GM19238 (cell line): Measurements from ENCODE around the gene GPRC5C.

ENCODE experiments used
- DNase-seq: peaks from one replicate; pipeline ENCODE4 v3.0.0; 2011; ENCODE audit warnings: low spot score; ENCODE audit not compliant: insufficient read length

GPRC5C gene, protein sequence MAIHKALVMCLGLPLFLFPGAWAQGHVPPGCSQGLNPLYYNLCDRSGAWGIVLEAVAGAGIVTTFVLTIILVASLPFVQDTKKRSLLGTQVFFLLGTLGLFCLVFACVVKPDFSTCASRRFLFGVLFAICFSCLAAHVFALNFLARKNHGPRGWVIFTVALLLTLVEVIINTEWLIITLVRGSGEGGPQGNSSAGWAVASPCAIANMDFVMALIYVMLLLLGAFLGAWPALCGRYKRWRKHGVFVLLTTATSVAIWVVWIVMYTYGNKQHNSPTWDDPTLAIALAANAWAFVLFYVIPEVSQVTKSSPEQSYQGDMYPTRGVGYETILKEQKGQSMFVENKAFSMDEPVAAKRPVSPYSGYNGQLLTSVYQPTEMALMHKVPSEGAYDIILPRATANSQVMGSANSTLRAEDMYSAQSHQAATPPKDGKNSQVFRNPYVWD

DNA sequence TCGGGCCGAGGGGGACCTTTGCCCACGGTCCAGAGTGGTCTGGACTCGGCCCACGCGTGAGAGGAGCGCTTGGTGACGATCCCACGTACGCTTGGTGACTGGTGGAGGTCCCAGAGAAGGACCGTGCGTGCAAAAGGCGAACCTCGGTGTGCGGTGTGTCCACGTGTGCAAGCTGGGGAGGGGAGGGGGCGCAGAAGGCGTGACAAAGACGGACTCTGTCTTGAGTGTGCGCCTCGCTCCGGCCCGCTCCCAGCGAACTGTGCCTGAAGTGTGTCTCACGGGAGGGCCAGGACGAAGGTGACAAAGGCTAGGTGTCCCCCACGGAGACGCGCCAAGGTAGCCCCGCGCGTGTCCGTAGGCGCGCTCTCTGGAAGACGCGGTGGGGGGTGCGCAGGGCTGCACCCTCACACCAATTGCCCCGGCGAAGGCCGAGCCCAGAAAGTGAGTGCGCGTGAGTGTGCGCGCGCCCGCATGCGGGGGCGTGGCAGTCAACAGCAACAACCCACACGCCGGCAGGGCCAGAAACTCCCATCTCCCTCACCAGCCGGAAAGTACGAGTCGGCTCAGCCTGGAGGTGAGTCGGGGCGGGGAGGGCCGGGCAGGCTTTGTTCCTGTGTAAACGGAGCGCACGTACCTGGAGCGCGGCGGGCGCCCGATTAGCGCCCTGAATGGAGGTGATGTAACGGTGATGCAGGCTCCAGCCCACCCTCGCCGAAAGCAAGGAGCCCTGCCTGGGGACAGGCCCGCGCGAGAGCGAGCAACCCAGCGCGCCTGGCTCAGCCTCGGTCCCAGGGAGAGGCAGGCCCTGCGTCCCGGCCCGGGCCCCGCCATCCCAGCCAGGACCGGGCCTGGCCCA, at the start of gene GPRC5C:
Gene GPRC5C, plus strand, starts transcription at position 521 of the 856 bp plus-strand sequence. CDS start 7,689 bp downstream, outside the sequence.
- peak; percentile 72 for DNase-seq

DNA sequence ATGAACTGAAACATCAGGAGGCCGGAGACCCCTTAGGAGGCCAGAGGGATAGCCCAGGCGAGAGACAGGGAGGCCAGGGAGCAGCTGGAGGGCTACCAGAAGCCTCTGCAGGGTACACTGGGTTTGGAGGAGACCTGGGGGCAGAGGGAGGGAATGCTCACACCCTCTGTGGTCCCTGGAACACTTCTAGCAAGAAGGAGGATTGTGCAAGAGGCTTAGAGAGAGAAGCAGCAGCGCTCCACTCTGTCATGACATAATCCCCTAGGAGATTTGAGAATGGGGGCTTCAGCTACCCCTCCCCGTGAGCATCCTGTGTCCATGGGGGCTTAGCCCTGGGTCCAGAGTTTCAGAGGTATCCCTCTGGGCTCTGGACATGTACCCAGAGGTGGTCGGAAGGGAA, 48.7 kb upstream of the GPRC5C start:
- no peak for DNase-seq

DNA sequence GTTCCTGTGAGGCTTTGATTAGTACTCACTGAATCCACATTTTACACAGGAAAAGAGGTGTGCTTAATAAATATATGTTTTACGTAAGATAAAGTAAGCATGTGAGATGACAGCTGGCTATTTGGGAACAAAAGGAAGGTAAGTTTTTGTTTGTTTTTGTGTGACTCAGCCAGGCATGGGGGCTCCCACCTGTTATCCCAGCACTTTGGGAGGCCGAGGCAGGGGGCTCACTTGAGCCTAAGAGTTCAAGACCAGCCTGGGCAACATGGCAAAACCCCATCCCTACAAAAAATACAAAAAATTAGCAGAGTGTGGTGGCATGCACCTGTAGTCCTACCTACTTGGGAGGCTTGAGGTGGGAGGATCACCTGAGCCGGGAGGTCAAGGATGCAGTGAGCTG, 46.7 kb upstream of the GPRC5C start:
- DNase-seq: no peak

DNA sequence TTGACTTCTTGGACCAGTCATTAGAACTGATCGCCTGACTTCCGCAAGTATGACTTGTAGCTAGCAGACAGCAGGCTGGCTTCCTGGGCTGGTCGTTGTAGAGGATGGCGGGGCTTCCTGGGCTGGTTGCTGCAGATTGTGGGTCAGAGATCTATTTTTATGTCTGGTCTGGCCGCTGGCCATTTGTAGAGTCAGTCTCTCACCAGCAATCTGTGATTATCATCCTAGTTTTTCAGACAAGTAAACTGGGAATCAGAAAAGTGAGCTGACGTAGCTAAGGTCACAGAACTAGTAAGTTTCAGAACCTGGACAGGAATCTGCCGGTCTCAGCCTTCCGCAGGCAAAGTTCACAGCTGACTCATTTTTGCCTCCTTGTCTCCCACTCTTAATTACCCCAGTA, 45.5 kb upstream of the GPRC5C start:
- no peak for DNase-seq

DNA sequence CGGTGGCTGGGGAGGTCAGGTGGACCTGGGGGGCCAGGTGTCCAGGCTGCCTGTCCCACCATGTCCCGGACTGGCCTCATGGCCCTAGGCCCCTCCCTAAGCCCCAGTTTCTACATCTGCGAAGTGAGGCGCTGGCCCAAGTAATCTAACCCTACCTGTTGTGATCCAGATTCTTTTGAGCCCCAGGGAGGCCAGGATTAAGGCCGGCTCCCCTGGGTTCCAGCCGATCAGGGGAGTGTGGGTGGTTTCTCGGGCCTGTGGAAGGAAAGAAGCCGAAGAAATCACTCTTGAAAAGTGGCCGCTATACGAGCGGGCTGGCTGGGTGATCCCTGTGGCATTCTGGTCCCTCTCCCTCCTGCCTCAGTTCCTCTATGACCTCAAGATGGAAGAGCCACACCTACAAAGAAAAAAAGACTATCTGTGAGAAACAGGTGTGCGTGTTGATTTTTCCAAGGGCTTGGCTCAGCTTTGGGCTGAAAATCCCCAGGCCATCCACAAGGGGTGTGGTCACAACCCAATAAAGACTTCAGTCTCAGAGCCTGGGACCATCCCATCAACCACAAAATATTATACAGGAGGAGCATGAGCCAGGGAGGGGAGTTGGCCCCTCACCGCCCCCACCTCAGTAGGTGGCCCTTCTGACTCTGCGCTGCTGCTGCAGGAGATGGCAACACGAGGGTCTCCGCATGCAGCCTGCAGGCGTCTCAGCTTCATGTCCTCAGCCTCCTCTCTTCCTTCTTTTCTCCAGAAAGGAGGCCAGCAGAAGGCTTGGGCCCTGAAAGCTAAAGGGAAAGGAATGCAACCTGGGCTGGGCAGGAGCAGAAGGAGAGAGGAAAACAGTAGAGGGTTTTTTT, 44.3 kb upstream of the GPRC5C start:
- DNase-seq: no peak

DNA sequence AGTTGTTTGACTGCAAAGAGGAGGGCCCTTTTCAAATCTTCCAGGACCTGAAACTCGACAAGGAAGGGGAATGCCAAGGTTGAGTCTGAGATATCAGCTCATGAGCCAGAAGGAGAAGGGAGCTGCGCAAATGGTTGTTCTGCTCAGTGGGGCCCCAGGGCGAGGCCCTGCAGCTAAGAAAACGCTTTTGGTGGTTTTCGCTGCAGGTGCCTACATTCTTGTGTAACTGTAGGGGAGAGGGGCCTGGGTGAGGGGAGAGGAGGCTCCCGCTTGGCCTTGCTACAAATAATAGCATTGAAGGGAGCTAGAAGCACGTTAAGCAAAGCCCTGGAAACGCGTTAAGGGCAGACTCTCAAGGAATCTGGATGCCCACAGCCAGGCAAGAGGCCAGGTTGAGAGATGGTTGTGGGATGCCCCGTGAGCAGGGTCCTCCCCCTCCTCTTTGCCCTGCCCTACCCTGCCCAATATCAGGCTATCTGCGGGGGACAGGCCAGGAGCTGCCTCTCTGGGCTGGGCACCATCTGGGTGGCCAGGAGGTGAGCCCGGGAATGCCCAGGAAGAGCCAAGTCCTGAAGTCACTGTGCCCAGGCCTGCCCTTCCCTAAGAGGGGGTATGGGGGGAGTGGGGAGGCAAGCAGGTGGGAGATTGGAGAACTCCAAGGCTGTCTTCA, 42.7 kb upstream of the GPRC5C start:
- no peak for DNase-seq

DNA sequence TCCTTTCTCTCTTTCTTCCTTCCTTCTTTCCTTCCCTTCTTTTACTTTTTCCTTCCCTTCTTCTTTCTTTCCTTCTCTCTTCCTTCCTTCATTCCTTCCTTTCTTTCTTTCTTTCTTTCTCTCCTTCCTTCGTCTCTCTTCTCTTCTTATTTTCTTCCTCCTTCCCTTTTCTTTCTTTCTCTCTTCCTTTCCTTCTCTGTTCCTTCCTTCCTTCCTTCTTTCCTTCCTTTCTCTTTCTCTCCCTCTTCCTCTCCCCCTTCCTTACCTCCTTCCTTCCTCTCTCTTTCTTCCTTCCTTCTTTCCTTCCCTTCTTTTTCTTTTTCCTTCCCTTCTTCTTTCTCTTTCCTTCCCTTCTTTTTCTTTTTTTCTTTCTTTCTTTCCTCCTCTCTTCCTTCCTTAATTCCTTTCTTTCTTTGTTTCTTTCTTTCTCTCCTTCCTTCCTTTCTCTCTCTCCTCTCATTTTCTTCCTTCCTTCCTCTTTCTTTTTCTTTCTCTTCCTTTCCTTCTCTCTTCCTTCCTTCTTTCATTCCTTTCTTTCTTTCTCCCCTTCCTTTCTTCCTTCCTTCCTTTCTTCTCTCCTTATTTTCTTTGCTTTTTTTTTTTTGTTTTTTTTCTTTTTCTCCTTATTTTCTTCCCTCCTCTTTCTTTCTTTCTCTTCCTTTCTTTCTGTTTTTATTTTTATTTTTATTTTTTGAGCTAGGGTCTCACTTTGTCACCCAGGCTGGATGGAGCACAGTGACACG, 41.8 kb upstream of the GPRC5C start:
- no peak for DNase-seq

DNA sequence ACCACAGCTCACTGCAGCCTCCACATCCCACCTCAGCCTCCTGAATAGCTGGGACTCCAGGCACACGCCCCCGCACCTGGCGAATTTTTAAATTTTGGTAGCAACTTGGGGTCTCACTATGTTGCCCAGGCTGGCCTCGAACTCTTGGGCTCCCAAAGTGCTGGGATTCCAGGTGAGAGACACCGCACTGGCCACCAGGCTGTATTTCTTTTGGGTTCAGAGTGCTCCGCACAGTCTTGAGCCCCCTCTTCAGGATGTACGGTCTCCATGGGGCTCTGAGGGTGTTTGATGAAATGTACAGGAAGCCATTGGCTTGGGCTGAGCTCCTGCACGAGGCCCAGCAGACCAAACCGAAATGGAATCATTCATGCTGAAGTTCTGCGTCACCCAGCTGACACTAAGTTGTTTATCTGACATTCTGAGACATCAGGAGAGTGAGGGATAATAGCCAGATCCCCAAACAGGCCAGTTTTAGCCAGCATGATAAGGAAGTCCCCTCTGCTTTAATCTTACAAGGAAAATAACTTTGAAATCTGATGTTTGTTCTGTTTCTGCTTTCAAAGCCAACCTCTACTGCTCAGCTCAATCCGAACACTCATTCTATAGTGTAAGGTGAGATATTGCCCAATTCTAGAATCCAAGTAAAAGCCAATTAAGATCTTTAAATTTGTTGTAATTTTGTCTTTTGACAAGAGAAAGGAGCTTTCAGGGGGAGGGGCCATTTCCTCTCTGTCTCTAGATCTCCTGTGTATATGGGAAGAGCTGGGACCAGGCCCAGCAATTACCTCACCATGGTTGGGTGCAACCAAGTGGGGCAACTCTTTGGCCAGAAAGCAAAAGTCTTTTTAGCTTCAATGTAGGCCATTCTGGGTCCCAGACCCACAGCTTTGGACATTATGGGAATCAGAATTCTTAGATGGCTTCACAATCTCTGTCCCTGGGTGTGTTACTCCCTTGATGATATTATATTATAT, 40.9 kb upstream of the GPRC5C start:
- DNase-seq: no peak

DNA sequence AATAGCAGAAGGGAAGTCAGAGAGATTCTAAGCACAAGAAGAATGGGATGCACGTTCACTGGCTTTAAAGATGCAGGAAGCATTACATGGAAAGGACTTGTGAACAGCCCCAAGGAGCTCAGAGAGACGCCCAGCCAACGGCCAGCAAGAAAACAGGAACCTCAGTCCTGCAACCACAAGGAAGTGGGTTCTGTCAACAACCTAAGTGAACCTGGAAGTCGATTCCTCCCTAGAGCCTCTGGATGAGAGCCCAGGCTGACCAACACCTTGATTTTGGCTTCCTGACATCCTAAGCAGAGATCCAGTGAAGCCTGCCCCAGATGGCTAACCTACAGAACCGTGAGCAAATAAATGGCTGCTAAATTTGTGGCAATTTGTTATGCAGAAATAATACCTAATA, 40.1 kb upstream of the GPRC5C start:
- DNase-seq: no peak

DNA sequence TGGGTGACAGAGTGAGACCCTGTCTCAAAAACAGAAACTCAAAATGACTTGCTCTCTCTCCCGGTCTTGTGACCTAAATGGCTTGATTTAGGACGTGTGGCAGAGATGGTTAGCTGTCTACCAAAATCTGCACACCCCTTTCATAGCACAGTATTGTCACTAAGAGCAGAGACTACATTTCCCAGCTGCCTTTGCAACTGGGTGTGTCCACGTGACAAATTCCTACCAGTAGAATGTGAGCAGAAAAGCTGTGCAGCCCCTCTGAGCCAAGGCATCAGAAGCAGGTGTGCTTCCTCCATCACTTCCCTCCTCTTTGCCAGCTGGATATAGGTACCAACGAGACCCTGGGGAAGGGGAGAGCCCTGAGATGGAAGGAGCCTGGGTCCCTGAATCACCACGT, 39.0 kb upstream of the GPRC5C start:
- DNase-seq: no peak

DNA sequence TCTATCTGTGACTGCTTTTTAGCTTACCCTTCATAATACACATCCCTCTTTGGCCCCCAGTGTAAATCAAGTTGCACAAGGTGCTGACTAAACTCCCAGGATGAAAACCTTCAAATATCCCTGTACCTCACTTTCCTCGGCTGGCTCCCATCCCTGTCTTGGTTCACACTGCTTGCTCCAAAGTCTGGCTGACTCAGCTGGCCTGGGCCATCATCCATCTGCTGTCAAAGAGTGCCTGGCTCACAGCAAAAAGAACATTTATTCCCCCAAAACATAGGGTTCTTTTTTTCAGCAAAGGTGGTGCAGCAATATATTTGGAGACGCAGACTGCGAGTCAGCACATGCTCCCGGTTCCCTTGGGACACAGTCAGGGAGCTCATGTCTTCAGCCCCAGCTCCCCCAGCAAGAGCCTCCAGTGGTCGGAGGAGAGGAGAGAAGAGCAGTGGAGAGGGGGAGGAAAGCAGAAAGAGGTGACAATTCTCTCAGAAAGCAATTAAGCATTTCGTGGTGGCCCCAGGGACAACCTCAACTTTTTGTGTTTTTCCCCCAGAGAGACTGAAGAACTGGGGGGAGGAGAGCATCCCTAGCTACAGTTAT, 38.4 kb upstream of the GPRC5C start:
- no peak for DNase-seq

DNA sequence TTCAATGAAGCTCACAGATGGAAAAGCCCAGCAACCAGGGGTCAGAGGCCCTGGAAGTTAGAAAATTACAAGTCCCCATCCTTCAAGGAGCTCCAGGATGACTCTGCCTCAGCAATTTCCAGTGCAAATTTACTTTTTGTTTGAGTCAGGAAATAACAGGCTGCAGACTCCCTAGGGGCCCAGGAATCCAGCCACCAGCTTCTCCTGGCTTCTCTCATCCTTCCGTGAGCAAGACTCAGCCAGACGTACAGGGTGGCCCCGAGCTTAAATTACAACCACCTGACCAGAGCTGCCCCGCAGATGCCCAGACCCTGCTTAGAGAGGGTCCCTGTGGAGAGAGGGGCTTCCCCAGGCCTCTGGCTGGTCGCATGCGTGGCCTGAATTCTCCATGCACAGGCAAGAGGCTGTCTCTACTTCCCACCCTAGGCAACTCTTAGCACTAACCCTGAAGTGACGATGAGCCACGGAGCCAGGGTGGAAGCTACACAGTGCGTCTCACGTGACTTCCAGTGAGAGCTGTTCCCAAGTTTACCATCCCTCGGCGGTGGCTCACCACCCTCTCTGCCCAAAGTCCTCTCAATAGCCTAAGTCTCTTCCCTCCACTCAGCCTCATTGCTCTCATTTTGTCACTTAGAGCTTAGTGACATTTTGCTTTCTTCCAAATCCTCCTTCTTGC, 37.5 kb upstream of the GPRC5C start:
- DNase-seq: no peak

DNA sequence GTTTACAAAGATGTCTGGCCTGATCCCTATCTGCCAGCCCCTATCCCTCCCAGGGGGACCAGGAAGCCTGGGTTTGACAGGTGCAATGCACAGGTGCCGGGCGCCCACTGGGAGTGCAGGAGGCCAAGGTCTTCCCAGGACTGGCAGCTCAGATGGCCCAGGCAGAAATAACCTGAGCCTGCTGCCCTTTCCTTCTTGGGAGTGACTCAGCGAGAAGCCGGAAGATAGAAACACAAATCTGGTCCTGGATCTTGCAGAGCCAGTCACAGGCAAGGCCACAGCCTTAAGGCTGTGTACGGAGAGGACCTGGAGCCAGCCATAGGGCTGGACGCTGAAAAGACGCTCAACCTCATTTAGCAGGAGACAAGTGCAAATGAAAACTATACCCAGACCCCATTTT, 36.9 kb upstream of the GPRC5C start:
- no peak for DNase-seq

DNA sequence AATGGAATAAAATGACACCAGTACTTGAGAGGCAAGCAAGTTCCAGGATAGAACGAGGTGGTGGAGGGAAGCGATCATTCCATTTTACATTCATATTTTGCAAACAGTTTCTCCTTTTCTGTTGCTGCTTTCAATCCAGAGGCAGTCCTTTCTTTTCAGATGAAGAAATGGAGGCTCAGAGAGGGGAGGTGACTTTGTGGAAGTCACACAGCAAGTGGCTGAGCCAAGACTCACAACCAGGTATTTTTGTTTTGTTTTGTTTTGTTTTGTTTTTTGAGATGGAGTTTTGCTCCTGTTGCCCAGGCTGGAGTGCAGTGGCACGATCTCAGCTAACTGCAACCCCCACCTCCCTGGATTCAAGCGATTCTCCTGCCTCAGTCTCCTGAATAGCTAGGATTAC, 35.3 kb upstream of the GPRC5C start:
- DNase-seq: no peak

DNA sequence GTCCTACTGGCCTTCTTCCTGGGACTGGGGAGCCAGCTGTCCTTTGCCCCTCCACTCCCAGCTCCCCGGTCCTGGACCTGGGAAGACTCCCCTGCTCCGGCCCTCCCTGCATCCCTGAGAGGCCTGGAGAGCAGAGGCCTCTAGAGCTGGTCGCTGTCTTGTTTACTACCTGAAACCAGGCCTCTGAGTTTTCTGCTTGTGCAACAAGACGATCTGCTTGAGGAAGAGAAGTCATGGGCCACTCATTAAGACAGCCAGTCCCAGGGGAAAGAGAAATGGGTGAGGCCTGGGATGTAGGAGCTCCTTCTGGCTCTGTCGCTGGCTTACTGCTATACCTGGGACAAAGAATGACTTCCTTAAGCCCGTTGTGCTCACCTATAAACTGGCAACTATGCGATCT, 29.8 kb upstream of the GPRC5C start:
- no peak for DNase-seq

DNA sequence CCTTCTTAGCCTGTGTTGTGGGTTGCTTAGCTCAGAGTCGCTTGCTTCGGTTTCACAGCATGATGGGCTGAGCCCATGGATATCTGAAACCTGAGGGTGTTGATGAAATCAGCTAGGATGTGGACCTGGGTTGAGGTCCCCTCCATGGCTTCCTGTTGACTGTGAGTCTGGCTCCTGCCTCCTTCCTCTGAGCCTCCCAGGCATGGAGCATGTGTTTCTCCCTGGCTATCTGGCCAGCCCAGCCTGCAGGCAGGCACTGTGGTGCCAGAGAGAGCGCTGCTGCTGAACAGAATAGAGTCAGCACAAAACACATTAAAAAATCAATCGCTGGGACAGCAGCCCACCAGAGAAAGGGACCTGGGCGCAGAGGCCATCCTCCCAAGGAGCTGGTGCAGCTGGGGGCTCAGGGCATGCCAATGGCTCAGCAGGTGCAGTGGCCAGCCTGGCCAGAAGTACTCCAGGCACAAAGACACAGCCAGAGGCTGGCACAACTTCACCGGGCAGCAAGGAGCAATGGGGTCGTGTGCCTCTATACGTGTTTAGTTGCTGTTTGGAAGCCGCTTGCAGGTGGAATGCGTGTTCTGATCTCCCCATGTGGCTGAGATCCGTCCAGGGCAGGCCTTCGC, 28.3 kb upstream of the GPRC5C start:
- DNase-seq: no peak

DNA sequence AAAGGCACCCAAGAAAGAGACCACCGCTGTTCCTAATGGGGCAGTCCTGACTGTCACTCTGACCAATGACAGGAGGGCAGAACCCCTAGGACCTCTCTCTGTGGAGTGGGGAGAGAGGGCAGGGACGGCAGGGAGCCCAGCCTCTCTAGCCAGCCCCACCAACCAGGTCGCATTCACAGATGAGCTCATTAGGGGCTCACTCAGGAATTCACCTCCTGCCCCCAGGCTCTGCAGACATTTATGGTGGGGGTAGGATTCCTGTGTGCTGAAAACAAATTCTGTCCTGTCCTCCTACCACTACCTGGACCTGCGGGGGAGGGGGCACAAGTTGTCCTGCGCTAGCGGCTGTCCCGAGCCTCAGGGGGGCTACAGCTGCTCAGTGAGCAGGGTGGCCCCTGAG, 27.7 kb upstream of the GPRC5C start:
- DNase-seq: no peak

DNA sequence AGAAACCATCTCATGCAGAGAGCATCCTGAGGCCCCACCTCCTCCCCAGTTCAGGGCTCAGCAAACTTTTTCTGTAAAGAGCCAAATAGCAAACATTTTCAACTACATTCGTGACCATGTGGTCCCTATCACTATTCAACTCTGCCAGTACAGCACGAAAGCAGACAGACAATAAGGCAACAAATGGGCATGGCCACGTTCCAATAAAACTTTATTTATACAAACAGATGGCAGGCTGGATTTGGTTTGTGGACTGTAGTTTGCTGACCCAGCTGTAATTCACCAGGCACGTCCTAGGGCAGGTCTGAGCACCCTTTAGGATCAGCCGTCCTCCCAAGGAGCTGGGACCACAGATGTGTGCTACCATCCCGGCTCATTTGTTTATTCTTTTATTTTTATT, 27.1 kb upstream of the GPRC5C start:
- DNase-seq: no peak
